ENCODE results near the gene CLDN24.
A peak's percentile ranks its signal among the peaks of the same experiment; 100 is the strongest.

Gene CLDN24

DNA sequence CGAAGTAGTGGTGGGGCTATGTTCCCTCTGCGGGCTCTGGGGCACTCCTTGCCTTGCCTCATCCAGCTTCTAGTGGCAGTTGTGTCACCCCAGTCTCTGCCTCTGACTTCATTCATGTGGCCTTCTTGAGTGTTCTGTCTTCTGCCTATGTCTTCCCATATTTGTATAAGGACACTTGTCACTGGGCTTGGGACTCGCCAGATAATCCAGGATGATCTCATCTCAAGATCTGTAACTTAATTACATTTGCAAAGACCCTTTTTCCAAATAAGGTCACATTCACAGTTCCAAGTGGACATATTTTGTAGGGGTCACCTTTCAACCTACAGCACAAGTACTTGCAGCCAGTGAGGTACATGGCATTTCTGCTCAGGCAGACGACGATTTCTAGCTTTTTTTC, 30.3 kb upstream of the CLDN24 start:
- CTCF ChIA-PET, result no interaction called here
- H3K4me1 Mint-ChIP-seq, result peaks cover 10% of the 10 kb centered on the region

GRCh38 chr4:183350317-183351071, 28.3 kb upstream of the CLDN24 start:
- Mint-ChIP-seq H3K27ac (no peak overlapping the region), H3K36me3 (no peaks in the 10 kb centered on the region), H3K4me1 (peaks cover 10% of the 10 kb centered on the region), H3K4me3 (no peak overlapping the region), H3K27me3 (peaks cover 17% of the 10 kb centered on the region), H3K9me3 (no peaks in the 10 kb centered on the region)
- no peak for DNase-seq
- CTCF ChIA-PET, result no interaction called here

More for the DNA sequence above, 30.3 kb upstream of the CLDN24 start:
- H3K9me3 Mint-ChIP-seq, result no peaks in the 10 kb centered on the region
- H3K36me3 Mint-ChIP-seq, result no peaks in the 10 kb centered on the region
- DNase-seq, result no peak
- peaks cover 17% of the 10 kb centered on the region for H3K27me3 Mint-ChIP-seq
- H3K27ac Mint-ChIP-seq, result no peak overlapping the region
- H3K4me3 Mint-ChIP-seq, result no peak overlapping the region

- Mint-ChIP-seq H3K4me1 (peaks cover 10% of the 10 kb centered on the region), H3K27me3 (peaks cover 24% of the 10 kb centered on the region), H3K36me3 (no peaks in the 10 kb centered on the region), H3K4me3 (no peak overlapping the region), H3K9me3 (no peaks in the 10 kb centered on the region), H3K27ac (no peak overlapping the region)
- CTCF ChIA-PET, result no interaction called here
- no peak for DNase-seq
Measured at GRCh38 chr4:183349673-183350072, 27.4 kb upstream of the CLDN24 start.

DNA sequence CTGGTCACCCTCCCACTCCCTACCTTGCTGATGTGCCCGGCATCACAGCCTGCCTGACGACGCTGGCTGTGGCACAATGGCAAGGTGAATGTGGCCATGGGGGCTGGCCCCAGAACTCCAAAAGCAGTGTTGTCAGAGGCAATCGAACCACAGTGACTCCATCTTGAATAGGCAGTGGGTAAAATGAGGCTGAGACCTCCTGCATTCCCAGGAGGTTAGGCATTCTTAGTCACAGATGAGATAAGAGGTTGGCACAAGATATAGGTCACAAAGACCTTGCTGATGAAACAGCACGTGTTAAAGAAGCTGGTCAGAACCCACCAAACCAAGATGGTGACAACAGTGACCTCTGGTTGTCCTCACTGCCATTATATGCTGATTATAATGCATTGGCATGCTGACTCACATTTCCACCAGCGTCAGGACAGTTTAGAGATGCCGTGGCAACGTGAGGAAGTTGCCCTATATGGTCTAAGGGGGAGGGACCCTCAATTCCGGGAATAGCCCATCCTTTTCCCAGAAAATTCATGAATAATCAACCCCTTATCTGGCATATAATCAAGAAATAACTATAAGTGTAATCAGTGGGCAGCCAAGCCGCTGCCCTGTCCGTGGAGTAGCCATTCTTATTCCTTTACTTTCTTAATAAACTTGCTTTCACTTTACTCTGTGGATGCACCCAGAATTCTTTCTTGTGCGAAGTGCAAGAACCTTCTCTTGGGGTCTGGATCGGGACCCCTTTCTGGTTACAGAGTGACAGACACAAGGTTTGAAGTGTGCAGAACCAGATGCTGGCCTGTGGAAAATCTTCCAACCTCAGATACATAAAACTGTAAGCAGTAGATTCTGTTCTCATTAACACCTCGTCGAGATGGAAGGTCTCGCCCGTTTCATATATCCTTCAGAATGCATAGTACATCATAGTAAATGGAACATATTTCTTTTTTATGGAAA, 26.8 kb upstream of the CLDN24 start:
- DNase-seq, result peak; percentile 26
- no peaks in the 10 kb centered on the region for H3K36me3 Mint-ChIP-seq
- CTCF ChIA-PET, result no interaction called here
- H3K4me3 Mint-ChIP-seq, result no peak overlapping the region
- peaks cover 10% of the 10 kb centered on the region for H3K4me1 Mint-ChIP-seq
- no peaks in the 10 kb centered on the region for H3K9me3 Mint-ChIP-seq
- H3K27ac Mint-ChIP-seq, result no peak overlapping the region
- peaks cover 31% of the 10 kb centered on the region for H3K27me3 Mint-ChIP-seq

- Mint-ChIP-seq H3K27me3 (peaks cover 40% of the 10 kb centered on the region), H3K4me3 (no peak overlapping the region), H3K36me3 (no peaks in the 10 kb centered on the region), H3K27ac (no peak overlapping the region), H3K9me3 (no peaks in the 10 kb centered on the region), H3K4me1 (peaks cover 12% of the 10 kb centered on the region)
- no peak for DNase-seq
- CTCF ChIA-PET, result interaction anchor here (1.0 kb wide), 1 partner anchor 51 kb away, joined by 3 read pairs; no protein-coding TSS in a partner anchor
Measured at GRCh38 chr4:183348136-183348535, 25.9 kb upstream of the CLDN24 start.

DNA sequence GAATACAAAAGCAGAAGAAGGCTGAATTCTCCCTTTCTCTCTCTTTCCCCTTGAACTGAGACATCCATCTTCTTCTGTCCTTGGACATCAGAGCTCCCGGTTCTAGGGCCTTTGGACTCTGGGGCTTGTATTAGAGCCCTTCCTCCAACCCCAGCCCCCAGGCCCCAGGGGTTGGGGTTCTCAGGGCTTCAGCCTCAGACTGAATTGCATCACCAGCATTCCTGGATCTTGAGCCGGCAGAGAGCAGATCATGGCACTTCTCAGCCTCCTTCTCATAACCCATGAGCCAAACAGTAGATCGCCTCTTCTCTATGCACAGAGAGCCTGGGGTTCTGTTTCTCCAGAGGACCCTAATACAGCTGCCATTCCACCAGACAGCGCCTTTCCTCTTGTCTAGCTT, 25.3 kb upstream of the CLDN24 start:
- Mint-ChIP-seq H3K36me3 (no peaks in the 10 kb centered on the region), H3K27me3 (peaks cover 45% of the 10 kb centered on the region), H3K9me3 (no peaks in the 10 kb centered on the region), H3K4me1 (peaks cover 13% of the 10 kb centered on the region), H3K27ac (no peak overlapping the region), H3K4me3 (no peak overlapping the region)
- DNase-seq, result no peak
- CTCF ChIA-PET, result interaction anchor here (1.0 kb wide), 1 partner anchor 51 kb away, joined by 3 read pairs; no protein-coding TSS in a partner anchor

GRCh38 chr4:183347146-183347545, 24.9 kb upstream of the CLDN24 start:
- peaks cover 49% of the 10 kb centered on the region for H3K27me3 Mint-ChIP-seq
- CTCF ChIA-PET, result interaction anchor here (0.6 to 1.0 kb wide), 2 partner anchors 52 to 93 kb away, joined by 3 read pairs; no protein-coding TSS in a partner anchor
- no peaks in the 10 kb centered on the region for H3K9me3 Mint-ChIP-seq
- peaks cover 13% of the 10 kb centered on the region for H3K4me1 Mint-ChIP-seq
- no peak for DNase-seq
- no peak overlapping the region for H3K4me3 Mint-ChIP-seq
- H3K36me3 Mint-ChIP-seq, result no peaks in the 10 kb centered on the region
- no peak overlapping the region for H3K27ac Mint-ChIP-seq

- no peaks in the 10 kb centered on the region for H3K36me3 Mint-ChIP-seq
- H3K4me3 Mint-ChIP-seq, result no peak overlapping the region
- peaks cover 13% of the 10 kb centered on the region for H3K4me1 Mint-ChIP-seq
- H3K27me3 Mint-ChIP-seq, result peaks cover 46% of the 10 kb centered on the region
- DNase-seq, result no peak
- H3K9me3 Mint-ChIP-seq, result no peaks in the 10 kb centered on the region
- no peak overlapping the region for H3K27ac Mint-ChIP-seq
- CTCF ChIA-PET, result no interaction called here
Measured at GRCh38 chr4:183345261-183345660, 23.0 kb upstream of the CLDN24 start.

- Mint-ChIP-seq H3K4me1 (peaks cover 13% of the 10 kb centered on the region), H3K4me3 (no peak overlapping the region), H3K27ac (no peak overlapping the region), H3K9me3 (no peaks in the 10 kb centered on the region), H3K27me3 (peaks cover 46% of the 10 kb centered on the region), H3K36me3 (no peaks in the 10 kb centered on the region)
- DNase-seq, result no peak
- CTCF ChIA-PET, result no interaction called here
Measured at GRCh38 chr4:183344523-183345255, 22.5 kb upstream of the CLDN24 start.

DNA sequence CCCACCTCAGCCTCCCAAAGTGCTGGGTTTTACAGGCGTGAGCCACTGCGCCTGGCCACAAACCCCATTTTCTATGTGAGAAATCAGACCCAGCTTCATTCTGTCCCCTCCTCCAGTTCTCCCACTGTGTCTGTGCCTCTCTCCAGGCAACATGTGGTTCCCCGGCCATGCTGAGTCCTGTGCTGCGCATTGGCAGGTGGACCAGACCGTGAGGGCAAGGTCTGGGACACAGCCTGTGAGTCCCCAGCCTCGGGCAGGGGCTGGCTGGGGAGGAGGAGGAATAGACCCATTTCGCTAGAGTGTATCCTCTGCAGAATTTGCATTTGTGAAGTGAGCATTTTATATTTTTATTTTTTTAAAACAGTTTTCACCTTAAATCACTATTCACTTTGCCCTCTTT, 21.5 kb upstream of the CLDN24 start:
- no peak for DNase-seq
- H3K27ac Mint-ChIP-seq, result no peak overlapping the region
- H3K4me3 Mint-ChIP-seq, result no peak overlapping the region
- CTCF ChIA-PET, result no interaction called here
- H3K9me3 Mint-ChIP-seq, result no peaks in the 10 kb centered on the region
- peaks cover 5% of the 10 kb centered on the region for H3K4me1 Mint-ChIP-seq
- H3K27me3 Mint-ChIP-seq, result peaks cover 46% of the 10 kb centered on the region
- H3K36me3 Mint-ChIP-seq, result no peaks in the 10 kb centered on the region

- CTCF ChIA-PET, result no interaction called here
- Mint-ChIP-seq H3K9me3 (no peaks in the 10 kb centered on the region), H3K27me3 (peaks cover 46% of the 10 kb centered on the region), H3K27ac (no peak overlapping the region), H3K4me1 (peaks cover 3% of the 10 kb centered on the region), H3K36me3 (no peaks in the 10 kb centered on the region), H3K4me3 (no peak overlapping the region)
- no peak for DNase-seq
Measured at GRCh38 chr4:183342541-183343533, 20.6 kb upstream of the CLDN24 start.

- no peak overlapping the region for H3K4me3 Mint-ChIP-seq
- CTCF ChIA-PET, result no interaction called here
Measured at GRCh38 chr4:183337833-183338232, 15.6 kb upstream of the CLDN24 start.

GRCh38 chr4:183337349-183337748, 15.1 kb upstream of the CLDN24 start:
- Mint-ChIP-seq H3K27me3 (peaks cover 30% of the 10 kb centered on the region), H3K27ac (no peak overlapping the region), H3K9me3 (no peaks in the 10 kb centered on the region), H3K4me1 (peaks cover 4% of the 10 kb centered on the region), H3K36me3 (no peaks in the 10 kb centered on the region), H3K4me3 (no peak overlapping the region)
- CTCF ChIA-PET, result no interaction called here
- no peak for DNase-seq

More at GRCh38 chr4:183337833-183338232, 15.6 kb upstream of the CLDN24 start:
- H3K27ac Mint-ChIP-seq, result no peak overlapping the region
- peaks cover 4% of the 10 kb centered on the region for H3K4me1 Mint-ChIP-seq
- peaks cover 33% of the 10 kb centered on the region for H3K27me3 Mint-ChIP-seq
- no peaks in the 10 kb centered on the region for H3K9me3 Mint-ChIP-seq
- H3K36me3 Mint-ChIP-seq, result no peaks in the 10 kb centered on the region
- no peak for DNase-seq
